Neural cell (in vitro differentiated cells): ENCODE results near the gene TRPM6. TPM values are rescaled to one million over a fixed set of nuclear protein-coding genes. Genes with fewer than 3 reads are reported as not detected.

Experiments used
- H2AFZ ChIP-seq: fragments of 200-600, 300-800 bp; sonication (generic), shearing (Covaris generic); 2 replicates; pipeline ENCODE4 v1.6.0; 2014; ENCODE audit warnings: low read depth, mild to moderate bottlenecking, antibody characterized with exemption, low read length, moderate library complexity
- H3F3A ChIP-seq: fragments of 200-600 bp; shearing (Covaris generic); 2 replicates; pipeline ENCODE4 v1.6.1; 2016; ENCODE audit warnings: mild to moderate bottlenecking, moderate library complexity, mixed read lengths, antibody characterized with exemption, low read length; ENCODE audit not compliant: insufficient read depth, poor library complexity, severe bottlenecking
- H3K27ac ChIP-seq: fragments of 200-600, 300-800 bp; sonication (generic), shearing (Covaris generic); 2 replicates; pipeline ENCODE4 v1.5.1; 2014; ENCODE audit warnings: mild to moderate bottlenecking, low read length, moderate library complexity
- H3K27me3 ChIP-seq: fragments of 300-800, 200-600 bp; sonication (generic), shearing (Covaris generic); 2 replicates; pipeline ENCODE4 v1.6.0; 2014; ENCODE audit warnings: mild to moderate bottlenecking, low read depth, low read length, moderate library complexity; ENCODE audit not compliant: insufficient read depth
- H3K36me3 ChIP-seq: fragments of 300-800, 200-600 bp; sonication (generic), shearing (Covaris generic); 2 replicates; pipeline ENCODE4 v1.5.1; 2014; ENCODE audit warnings: mild to moderate bottlenecking, antibody characterized with exemption, low read length, moderate library complexity; ENCODE audit not compliant: insufficient read depth
- H3K4me2 ChIP-seq: fragments of 300-800, 200-600 bp; sonication (generic), shearing (Covaris generic); 2 replicates; pipeline ENCODE4 v1.6.0; 2014; ENCODE audit warnings: mild to moderate bottlenecking, low read length
- H3K4me3 ChIP-seq: fragments of 300-800, 200-600 bp; sonication (generic), shearing (Covaris generic); 2 replicates; pipeline ENCODE4 v1.5.1; 2014; ENCODE audit warnings: mild to moderate bottlenecking, low read length, moderate library complexity
- H3K79me2 ChIP-seq: fragments of 200-600 bp; shearing (Covaris generic); replicated peaks from 2 replicates; pipeline ENCODE4 v1.6.0; 2014; ENCODE audit warnings: mild to moderate bottlenecking, low read length, moderate library complexity; ENCODE audit not compliant: insufficient read depth
- H3K9ac ChIP-seq: fragments of 300-800, 200-600 bp; sonication (generic), shearing (Covaris generic); 2 replicates; pipeline ENCODE4 v1.6.1; 2016; ENCODE audit warnings: mild to moderate bottlenecking, low read length, mixed read lengths
- H3K9me2 ChIP-seq: fragments of 200-600 bp; shearing (Covaris generic); 2 replicates; pipeline ENCODE4 v1.6.1; 2016; ENCODE audit warnings: mild to moderate bottlenecking, low read length, mixed read lengths; ENCODE audit not compliant: insufficient read depth
- H3K9me3 ChIP-seq: fragments of 200-600, 300-800 bp; sonication (generic), shearing (Covaris generic); 2 replicates; pipeline ENCODE4 v1.6.1; 2016; ENCODE audit warnings: mild to moderate bottlenecking, mixed run types, low read length, moderate library complexity, mixed read lengths
- H4K20me1 ChIP-seq: fragments of 200-600 bp; shearing (Covaris generic); 2 replicates; pipeline ENCODE4 v1.6.1; 2016; ENCODE audit warnings: mild to moderate bottlenecking, mixed run types; ENCODE audit not compliant: insufficient read depth
- EP300 ChIP-seq: fragments of 450-650 bp; conservative IDR thresholded peaks from 2 replicates; pipeline ENCODE4 v1.6.1; 2014; ENCODE audit warnings: antibody characterized with exemption, mild to moderate bottlenecking, moderate library complexity; ENCODE audit not compliant: poor library complexity, severe bottlenecking
- EZH2 ChIP-seq: fragments of 200-600, 300-800 bp; shearing (Covaris generic), sonication (generic); IDR thresholded peaks from 2 replicates; pipeline ENCODE4 v1.6.1; 2014; ENCODE audit warnings: antibody characterized with exemption, low read length, borderline replicate concordance, mild to moderate bottlenecking; ENCODE audit not compliant: insufficient read depth, poor library complexity, severe bottlenecking
- MXI1 ChIP-seq: fragments of 450-650 bp; conservative IDR thresholded peaks from 2 replicates; pipeline ENCODE4 v1.6.1; 2014; ENCODE audit warnings: antibody characterized with exemption, mild to moderate bottlenecking; ENCODE audit not compliant: poor library complexity, severe bottlenecking
- POLR2AphosphoS5 ChIP-seq: IDR thresholded peaks from 2 replicates; pipeline ENCODE4 v1.6.1; 2012
- RAD21 ChIP-seq: fragments of 450-650 bp; conservative IDR thresholded peaks from 2 replicates; pipeline ENCODE4 v1.6.1; 2014; ENCODE audit warnings: antibody characterized with exemption, mild to moderate bottlenecking, moderate library complexity
- SMC3 ChIP-seq: fragments of 450-650 bp; conservative IDR thresholded peaks from 2 replicates; pipeline ENCODE4 v1.6.1; 2014; ENCODE audit warnings: antibody characterized with exemption, mild to moderate bottlenecking, moderate library complexity; ENCODE audit not compliant: poor library complexity
- TAF1 ChIP-seq: IDR thresholded peaks from 2 replicates; pipeline ENCODE4 v1.6.1; 2012; ENCODE audit warnings: low read depth
- polyA plus RNA-seq: library from polyadenylated mRNA; depleted of rRNA; stranded (reverse); fragments of >200 nt; gene quantifications from 2 replicates; pipeline ENCODE4 v1.2.3, GENCODE V29; 2014
- TF ChIP-seq, protein P1 (sequence below): IDR thresholded peaks from 2 replicates; pipeline ENCODE4 v1.6.1; 2012; ENCODE audit warnings: borderline replicate concordance
- TF ChIP-seq, protein P2 (sequence below): fragments of 450-650 bp; IDR thresholded peaks from 2 replicates; pipeline ENCODE4 v1.5.1; 2014; ENCODE audit warnings: antibody characterized with exemption, mild to moderate bottlenecking, moderate library complexity; ENCODE audit not compliant: poor library complexity, severe bottlenecking

Gene TRPM6
- polyA plus RNA-seq, 1 donor from 2014 or later: not detected

DNA sequence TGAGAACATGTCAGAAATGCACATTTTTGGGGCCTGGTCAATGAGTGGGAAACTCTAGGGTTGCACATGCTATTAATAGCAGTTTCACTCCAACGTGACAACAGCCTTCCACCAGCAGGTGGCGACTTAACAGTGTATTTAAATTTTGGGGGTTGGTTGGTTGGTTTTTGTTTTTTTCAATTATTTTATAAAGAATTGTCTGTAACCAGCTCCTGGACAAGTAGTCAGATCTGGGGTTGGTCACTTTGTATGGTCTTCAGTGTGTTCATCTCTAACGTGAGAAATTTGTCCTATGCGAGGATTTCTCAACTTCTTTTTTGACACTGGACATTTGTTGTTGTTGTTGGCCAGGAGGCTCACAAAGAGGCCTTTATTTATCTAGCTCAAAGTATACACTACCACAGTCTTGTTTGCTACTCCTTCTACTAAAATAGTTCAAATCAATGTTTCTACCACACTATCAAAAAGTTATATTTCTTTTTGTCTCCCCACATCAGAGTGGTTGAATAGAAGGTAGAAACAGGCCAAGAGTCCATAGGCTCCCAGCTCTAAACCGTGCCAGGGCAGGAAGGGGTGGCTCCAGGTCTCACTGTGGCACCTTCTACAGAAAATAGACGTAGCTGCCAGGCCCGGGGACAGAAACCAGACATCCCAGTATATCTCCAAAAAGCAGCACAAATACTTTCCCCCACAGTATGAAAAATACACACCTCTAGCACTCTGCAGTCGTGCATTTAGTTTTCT, 110.4 kb downstream of the TRPM6 start:
- Histone ChIP-seq H3K4me3 (no peak overlapping the region), H3K79me2 (no peaks in the 10 kb centered on the region), H3K36me3 (no peaks in the 10 kb centered on the region), H3F3A (no peaks in the 10 kb centered on the region), H3K9me3 (no peaks in the 10 kb centered on the region), H2AFZ (no peak overlapping the region), H4K20me1 (no peaks in the 10 kb centered on the region), H3K9me2 (no peaks in the 10 kb centered on the region), H3K27me3 (no peaks in the 10 kb centered on the region), H3K4me2 (no peak overlapping the region), H3K27ac (no peak overlapping the region), H3K9ac (no peak overlapping the region)
- no peak for TF ChIP-seq EP300
- peak; percentile 67 for TF ChIP-seq RAD21
- TF ChIP-seq TAF1: no peak
- no peak for TF ChIP-seq EZH2
- TF ChIP-seq, protein P1, sequence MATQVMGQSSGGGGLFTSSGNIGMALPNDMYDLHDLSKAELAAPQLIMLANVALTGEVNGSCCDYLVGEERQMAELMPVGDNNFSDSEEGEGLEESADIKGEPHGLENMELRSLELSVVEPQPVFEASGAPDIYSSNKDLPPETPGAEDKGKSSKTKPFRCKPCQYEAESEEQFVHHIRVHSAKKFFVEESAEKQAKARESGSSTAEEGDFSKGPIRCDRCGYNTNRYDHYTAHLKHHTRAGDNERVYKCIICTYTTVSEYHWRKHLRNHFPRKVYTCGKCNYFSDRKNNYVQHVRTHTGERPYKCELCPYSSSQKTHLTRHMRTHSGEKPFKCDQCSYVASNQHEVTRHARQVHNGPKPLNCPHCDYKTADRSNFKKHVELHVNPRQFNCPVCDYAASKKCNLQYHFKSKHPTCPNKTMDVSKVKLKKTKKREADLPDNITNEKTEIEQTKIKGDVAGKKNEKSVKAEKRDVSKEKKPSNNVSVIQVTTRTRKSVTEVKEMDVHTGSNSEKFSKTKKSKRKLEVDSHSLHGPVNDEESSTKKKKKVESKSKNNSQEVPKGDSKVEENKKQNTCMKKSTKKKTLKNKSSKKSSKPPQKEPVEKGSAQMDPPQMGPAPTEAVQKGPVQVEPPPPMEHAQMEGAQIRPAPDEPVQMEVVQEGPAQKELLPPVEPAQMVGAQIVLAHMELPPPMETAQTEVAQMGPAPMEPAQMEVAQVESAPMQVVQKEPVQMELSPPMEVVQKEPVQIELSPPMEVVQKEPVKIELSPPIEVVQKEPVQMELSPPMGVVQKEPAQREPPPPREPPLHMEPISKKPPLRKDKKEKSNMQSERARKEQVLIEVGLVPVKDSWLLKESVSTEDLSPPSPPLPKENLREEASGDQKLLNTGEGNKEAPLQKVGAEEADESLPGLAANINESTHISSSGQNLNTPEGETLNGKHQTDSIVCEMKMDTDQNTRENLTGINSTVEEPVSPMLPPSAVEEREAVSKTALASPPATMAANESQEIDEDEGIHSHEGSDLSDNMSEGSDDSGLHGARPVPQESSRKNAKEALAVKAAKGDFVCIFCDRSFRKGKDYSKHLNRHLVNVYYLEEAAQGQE: no peak
- TF ChIP-seq, protein P2, sequence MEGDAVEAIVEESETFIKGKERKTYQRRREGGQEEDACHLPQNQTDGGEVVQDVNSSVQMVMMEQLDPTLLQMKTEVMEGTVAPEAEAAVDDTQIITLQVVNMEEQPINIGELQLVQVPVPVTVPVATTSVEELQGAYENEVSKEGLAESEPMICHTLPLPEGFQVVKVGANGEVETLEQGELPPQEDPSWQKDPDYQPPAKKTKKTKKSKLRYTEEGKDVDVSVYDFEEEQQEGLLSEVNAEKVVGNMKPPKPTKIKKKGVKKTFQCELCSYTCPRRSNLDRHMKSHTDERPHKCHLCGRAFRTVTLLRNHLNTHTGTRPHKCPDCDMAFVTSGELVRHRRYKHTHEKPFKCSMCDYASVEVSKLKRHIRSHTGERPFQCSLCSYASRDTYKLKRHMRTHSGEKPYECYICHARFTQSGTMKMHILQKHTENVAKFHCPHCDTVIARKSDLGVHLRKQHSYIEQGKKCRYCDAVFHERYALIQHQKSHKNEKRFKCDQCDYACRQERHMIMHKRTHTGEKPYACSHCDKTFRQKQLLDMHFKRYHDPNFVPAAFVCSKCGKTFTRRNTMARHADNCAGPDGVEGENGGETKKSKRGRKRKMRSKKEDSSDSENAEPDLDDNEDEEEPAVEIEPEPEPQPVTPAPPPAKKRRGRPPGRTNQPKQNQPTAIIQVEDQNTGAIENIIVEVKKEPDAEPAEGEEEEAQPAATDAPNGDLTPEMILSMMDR: peak; percentile 74
- TF ChIP-seq MXI1: no peak
- TF ChIP-seq SMC3: peak; percentile 80
- no peak for TF ChIP-seq POLR2AphosphoS5

DNA sequence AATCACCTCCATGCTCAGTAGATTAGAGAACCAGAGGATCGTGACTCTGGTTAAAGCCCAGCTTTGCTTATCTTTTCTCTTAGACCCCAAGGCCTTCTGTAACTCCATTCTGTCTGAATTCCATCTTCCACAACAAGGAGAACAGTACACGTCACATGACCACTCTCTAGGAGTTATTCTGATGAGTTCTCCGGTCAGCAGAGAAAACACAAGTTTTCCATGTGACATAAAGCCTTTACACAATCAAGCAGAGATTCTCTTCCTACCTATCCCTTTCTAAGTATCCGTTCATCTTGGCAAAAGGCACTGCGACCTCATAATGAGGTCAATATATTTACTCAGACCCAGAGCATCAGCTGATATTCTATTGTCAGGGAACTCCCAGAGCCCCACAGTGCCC, 112.3 kb downstream of the TRPM6 start:
- H2AFZ ChIP-seq: no peak overlapping the region
- no peak for TF ChIP-seq EP300
- no peak for TF ChIP-seq POLR2AphosphoS5
- TF ChIP-seq, protein P2: no peak

More for the DNA sequence above, 112.3 kb downstream of the TRPM6 start:
- Histone ChIP-seq H3K4me2 (no peak overlapping the region), H3K27ac (no peak overlapping the region), H3K36me3 (no peaks in the 10 kb centered on the region), H3K79me2 (no peaks in the 10 kb centered on the region), H3K9ac (no peak overlapping the region), H4K20me1 (no peaks in the 10 kb centered on the region), H3K27me3 (no peaks in the 10 kb centered on the region), H3F3A (no peaks in the 10 kb centered on the region), H3K4me3 (no peak overlapping the region), H3K9me3 (no peaks in the 10 kb centered on the region), H3K9me2 (no peaks in the 10 kb centered on the region)
